Spleen (tissue), 11 donors: Measurements from ENCODE around the gene PGF. TPM values are rescaled to one million over a fixed set of nuclear protein-coding genes. Genes with fewer than 3 reads are reported as not detected.

Experiments used
- DNase-seq: peaks from one replicate; pipeline ENCODE4 v3.0.0-alpha.2; 2020
- H3K27ac ChIP-seq, 8 donors: fragments of 200-600 bp; sonication (generic) in 7 of 8; 1 replicate in 4 of 8; 2 replicates in 4 of 8; pipeline versions ENCODE4 v1.5.0 to v1.8.0; 2016 to 2021; ENCODE audit warnings: inconsistent platforms in 4 of 8, mild to moderate bottlenecking in 4 of 8, moderate library complexity in 1 of 8
- H3K27me3 ChIP-seq, 7 donors: fragments of 200-600 bp; sonication (generic) in 6 of 7; replicated peaks in 1 of 7; 1 replicate in 4 of 7; 2 replicates in 3 of 7; pipeline versions ENCODE4 v1.5.0 to v1.8.0; 2016 to 2021; ENCODE audit warnings: inconsistent platforms in 3 of 7, mild to moderate bottlenecking in 1 of 7
- H3K36me3 ChIP-seq, 6 donors: fragments of 200-600 bp; sonication (generic) in 5 of 6; 1 replicate in 4 of 6; 2 replicates in 2 of 6; pipeline versions ENCODE4 v1.5.0 to v1.8.0; 2016 to 2021; ENCODE audit warnings: inconsistent platforms in 2 of 6
- H3K4me1 ChIP-seq, 6 donors: fragments of 200-600 bp; sonication (generic) in 5 of 6; 1 replicate in 3 of 6; 2 replicates in 3 of 6; pipeline versions ENCODE4 v1.5.0 to v1.8.0; 2016 to 2021; ENCODE audit warnings: inconsistent platforms in 3 of 6
- H3K4me3 ChIP-seq, 8 donors: fragments of 200-600 bp; sonication (generic) in 7 of 8; 1 replicate in 4 of 8; 2 replicates in 4 of 8; pipeline versions ENCODE4 v1.5.0 to v1.8.0; 2016 to 2021; ENCODE audit warnings: inconsistent platforms in 4 of 8, mild to moderate bottlenecking in 4 of 8, moderate library complexity in 2 of 8
- H3K9me3 ChIP-seq, 8 donors: fragments of 200-600 bp; sonication (generic) in 7 of 8; 1 replicate in 4 of 8; 2 replicates in 4 of 8; pipeline versions ENCODE4 v1.5.0 to v1.8.0; 2016 to 2021; ENCODE audit warnings: inconsistent platforms in 4 of 8
- CTCF ChIP-seq, 11 experiments: fragments of 200-600 bp in 7 of 11; fragments of 450-650 bp in 4 of 11; sonication (generic) in 4 of 11; IDR thresholded peaks in 8 of 11; conservative IDR thresholded peaks in 3 of 11; 1 replicate in 7 of 11; 2 replicates in 4 of 11; pipeline versions ENCODE4 v1.4.0 to v1.8.0; 2016 to 2021; ENCODE audit warnings: antibody characterized with exemption in 11 of 11, inconsistent platforms in 4 of 11, mild to moderate bottlenecking in 1 of 11
- POLR2A ChIP-seq, 3 donors: fragments of 450-650 bp; IDR thresholded peaks; one replicate each; pipeline ENCODE4 v1.5.1; 2017; ENCODE audit warnings: antibody characterized with exemption in 3 of 3, mild to moderate bottlenecking in 1 of 3
- POLR2AphosphoS5 ChIP-seq, 3 donors: sonication (generic); formaldehyde crosslinking; IDR thresholded peaks; one replicate each; pipeline ENCODE4 v1.5.1; 2017; ENCODE audit warnings: antibody characterized with exemption in 3 of 3
- WGBS, 5 donors: extraction: QIAGEN DNeasy Blood & Tissue Kit in 3 of 5; methylation state at CpG; one replicate each; pipeline versions ENCODE4 v1.1.5 to v1.1.7; 2013 to 2018; 5-methylcytosine and 5-hydroxymethylcytosine counted together
- intact Hi-C: fragments of 100-400 bp; cut with DNase I; formaldehyde crosslinking; loops from one replicate; pipeline ENCODE4 v1.15.0; 2023; ENCODE audit warnings: low total_unique reads
- polyA plus RNA-seq, 3 donors: library from polyadenylated mRNA; stranded (reverse); fragments of 200-250 nt; gene quantifications; one replicate each; pipeline ENCODE4 v1.2.1, GENCODE V29; 2013
- total RNA-seq, 7 donors: library from RNA; depleted of rRNA in 3 of 7; stranded (reverse); fragments of >200 nt in 3 of 7; fragmentation: NEBNext Ultra II Directional in 4 of 7; extraction: Animal tissue kit (Norgen Biotek cat#: 25700) in 4 of 7; gene quantifications; one replicate each; pipeline versions ENCODE4 v1.1.0 to v1.2.1, GENCODE V29; 2016 to 2021
- donor health status: healthy with polysubstance abuse.
- donor health status: DM: no; HTN: no; CAD: no; lungs with moderate emphysema.
- donor health status: DM: no; HTN: no; CAD: no.
- donor health status: Bipolar disorder and iron deficiency.
- donor health status: healthy.
- donor health status: DM: no; HTN: no; CAD: no.
- donor health status: DM: yes; HTN: yes; CAD: no.

PGF gene
- total and polyA plus RNA-seq, 10 donors, result 0.87 to 7.7 (median 2.7) TPM

GRCh38 chr14:74913986-74914573, 41.3 kb downstream of the PGF start:
- H3K4me1 ChIP-seq, result peaks cover 0 to 37% (median 21%) of the 10 kb centered on the region in 6 donors
- no peaks in the 10 kb centered on the region for H3K27me3 ChIP-seq
- no peak overlapping the region for H3K4me3 ChIP-seq
- no peak overlapping the region for H3K27ac ChIP-seq
- no peak for DNase-seq
- no peaks in the 10 kb centered on the region for H3K9me3 ChIP-seq
- peak in 8 of 11 experiments; percentile 34 to 68 (median 54) for TF ChIP-seq CTCF (IDR thresholded peaks at IDR 0.05 in 8 of 11, conservative IDR thresholded peaks at IDR 0.05 in 3 of 11)
- no peak for TF ChIP-seq POLR2A (IDR thresholded peaks at IDR 0.05)
- WGBS, 5 donors, result 52 to 68% (median 64%) methylated on average over 6 of the region's 6 CpGs
- intact Hi-C loops, result no loop called here
- no peaks in the 10 kb centered on the region for H3K36me3 ChIP-seq

GRCh38 chr14:74913393-74913910, 41.9 kb downstream of the PGF start:
- TF ChIP-seq POLR2A (IDR thresholded peaks at IDR 0.05), result no peak
- TF ChIP-seq CTCF (IDR thresholded peaks at IDR 0.05 in 8 of 11, conservative IDR thresholded peaks at IDR 0.05 in 3 of 11), result no peak
- no peak for TF ChIP-seq POLR2AphosphoS5 (IDR thresholded peaks at IDR 0.05)
- Histone ChIP-seq H3K27me3 (no peaks in the 10 kb centered on the region), H3K9me3 (no peaks in the 10 kb centered on the region), H3K4me1 (peaks cover 0 to 43% (median 21%) of the 10 kb centered on the region in 6 donors), H3K27ac (no peak overlapping the region), H3K36me3 (no peaks in the 10 kb centered on the region), H3K4me3 (no peak overlapping the region)
- DNase-seq, result no peak
- WGBS, 5 donors, result 70 to 77% (median 73%) methylated on average over 5 of the region's 5 CpGs
- intact Hi-C loops, result no loop called here

- intact Hi-C loops, result no loop called here
- peaks cover 0 to 43% (median 18%) of the 10 kb centered on the region in 6 donors for H3K4me1 ChIP-seq
- peak; percentile 66 for DNase-seq
These were observed 42.6 kb downstream of the PGF start for GRCh38 chr14:74912801-74913200.

More at GRCh38 chr14:74912801-74913200, 42.6 kb downstream of the PGF start:
- WGBS, 5 donors, result 92 to 94% (median 93%) methylated on average over 8 to 10 of the region's 10 CpGs
- no peaks in the 10 kb centered on the region for H3K27me3 ChIP-seq
- H3K27ac ChIP-seq, result no peak overlapping the region
- no peak for TF ChIP-seq POLR2A (IDR thresholded peaks at IDR 0.05)
- no peak for TF ChIP-seq POLR2AphosphoS5 (IDR thresholded peaks at IDR 0.05)
- no peak for TF ChIP-seq CTCF (IDR thresholded peaks at IDR 0.05 in 8 of 11, conservative IDR thresholded peaks at IDR 0.05 in 3 of 11)
- no peaks in the 10 kb centered on the region for H3K9me3 ChIP-seq
- H3K4me3 ChIP-seq, result no peak overlapping the region
- H3K36me3 ChIP-seq, result no peaks in the 10 kb centered on the region
